Activated T-helper 2 cell treated with anti-CD3 and anti-CD28 coated beads, Interferon-gamma antibody, Interleukin-2, Interleukin-4, amounts not matched to agents 10 μg/mL and 5 μg/mL and 100 μg/mL, durations not matched to agents 14 hours and 24 hours and 36 hours (primary cell): Measurements from ENCODE around the gene MANEAL. TPM values are rescaled to one million over a fixed set of nuclear protein-coding genes. Genes with fewer than 3 reads are reported as not detected.

Experiments
- DNase-seq: peaks from one replicate; pipeline ENCODE4 v3.0.0; 2021; ENCODE audit warnings: low spot score
- H3K27ac Mint-ChIP-seq: one replicate; pipeline ENCODE4 v1.8.0; 2021; ENCODE audit warnings: mixed read lengths
- H3K27me3 Mint-ChIP-seq: one replicate; pipeline ENCODE4 v1.8.0; 2021; ENCODE audit warnings: low read depth, mixed read lengths
- H3K36me3 Mint-ChIP-seq: one replicate; pipeline ENCODE4 v1.8.0; 2021; ENCODE audit warnings: low read depth, mixed read lengths
- H3K4me1 Mint-ChIP-seq: one replicate; pipeline ENCODE4 v1.8.0; 2021; ENCODE audit warnings: low read depth, mixed read lengths
- H3K4me3 Mint-ChIP-seq: one replicate; pipeline ENCODE4 v1.8.0; 2021; ENCODE audit warnings: low read depth, mild to moderate bottlenecking, moderate library complexity, mixed read lengths
- H3K9me3 Mint-ChIP-seq: one replicate; pipeline ENCODE4 v1.8.0; 2021; ENCODE audit warnings: mixed read lengths
- intact Hi-C: fragments of 100-400 bp; cut with micrococcal nuclease; formaldehyde crosslinking; loops from one replicate; pipeline ENCODE4 v1.15.1; 2023
- total RNA-seq: library from RNA; stranded (reverse); gene quantifications from 2 replicates; pipeline ENCODE4 v1.2.3, GENCODE V29; 2022

Gene MANEAL, protein sequence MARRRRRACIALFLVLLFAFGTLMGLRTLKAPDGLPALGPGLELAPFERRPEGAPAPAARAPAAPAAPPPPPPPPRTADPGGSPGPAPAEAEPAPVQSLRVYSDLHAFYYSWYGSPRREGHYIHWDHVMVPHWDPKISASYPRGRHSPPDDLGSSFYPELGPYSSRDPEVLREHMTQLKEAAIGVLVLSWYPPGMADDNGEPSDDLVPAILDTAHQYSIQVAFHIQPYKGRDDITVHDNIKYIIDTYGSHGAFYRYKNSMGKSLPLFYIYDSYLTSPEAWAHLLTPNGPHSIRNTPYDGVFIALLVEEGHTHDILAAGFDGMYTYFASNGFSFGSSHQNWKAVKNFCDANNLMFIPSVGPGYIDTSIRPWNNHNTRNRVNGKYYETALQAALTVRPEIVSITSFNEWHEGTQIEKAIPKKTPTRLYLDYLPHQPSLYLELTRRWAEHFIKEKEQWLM
- total RNA-seq, result 0.94 and 1.1 TPM in 2 replicates

GRCh38 chr1:37793773-37794371 lies at the start of gene MANEAL:
TSS of gene MANEAL (plus strand) at chr1:37793847. CDS start at chr1:37794183, 336 bp downstream.
- Mint-ChIP-seq H3K9me3 (no peaks in the 10 kb centered on the region), H3K36me3 (peaks cover 2% of the 10 kb centered on the region), H3K27me3 (peaks cover 37% of the 10 kb centered on the region), H3K27ac (no peak within 1 kb of the TSS), H3K4me1 (peaks cover 10% of the 10 kb centered on the region), H3K4me3 (peak within 1 kb of the TSS; percentile 60)
- intact Hi-C loops, result loop anchor here (2.0 kb wide), 1 partner anchor 59 kb away; no protein-coding TSS in a partner anchor
- DNase-seq, result peak; percentile 15

GRCh38 chr1:37746806-37747205 lies 46.8 kb upstream of the MANEAL start:
- Mint-ChIP-seq H3K4me1 (no peaks in the 10 kb centered on the region), H3K27me3 (peaks cover 12% of the 10 kb centered on the region), H3K36me3 (no peaks in the 10 kb centered on the region), H3K4me3 (no peak overlapping the region), H3K9me3 (peaks cover 4% of the 10 kb centered on the region), H3K27ac (no peak overlapping the region)
- DNase-seq, result no peak
- intact Hi-C loops, result no loop called here

DNA sequence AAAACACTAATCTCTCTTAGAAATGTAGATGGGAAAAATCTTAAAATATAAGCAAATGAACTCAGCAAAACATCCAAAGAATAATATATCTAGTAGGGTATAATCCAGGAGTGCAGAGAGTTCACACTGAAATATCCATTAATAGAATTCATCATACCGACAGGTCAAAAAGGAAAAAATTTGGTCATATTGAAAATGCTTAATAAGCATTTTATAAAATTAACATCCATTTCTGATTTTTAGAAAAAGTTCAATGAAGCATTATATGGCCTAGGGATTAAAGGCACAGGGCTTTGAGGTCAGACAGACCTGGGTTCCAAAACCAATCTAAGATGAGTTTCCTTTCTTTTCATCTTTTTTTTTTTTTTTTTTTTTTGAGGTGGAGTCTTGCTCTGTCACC lies 45.1 kb upstream of the MANEAL start:
- H3K4me3 Mint-ChIP-seq, result no peak overlapping the region
- no peak for DNase-seq
- peaks cover 4% of the 10 kb centered on the region for H3K9me3 Mint-ChIP-seq
- H3K27me3 Mint-ChIP-seq, result peaks cover 22% of the 10 kb centered on the region
- H3K4me1 Mint-ChIP-seq, result peaks cover 3% of the 10 kb centered on the region
- intact Hi-C loops, result no loop called here
- H3K27ac Mint-ChIP-seq, result no peak overlapping the region
- no peaks in the 10 kb centered on the region for H3K36me3 Mint-ChIP-seq

DNA sequence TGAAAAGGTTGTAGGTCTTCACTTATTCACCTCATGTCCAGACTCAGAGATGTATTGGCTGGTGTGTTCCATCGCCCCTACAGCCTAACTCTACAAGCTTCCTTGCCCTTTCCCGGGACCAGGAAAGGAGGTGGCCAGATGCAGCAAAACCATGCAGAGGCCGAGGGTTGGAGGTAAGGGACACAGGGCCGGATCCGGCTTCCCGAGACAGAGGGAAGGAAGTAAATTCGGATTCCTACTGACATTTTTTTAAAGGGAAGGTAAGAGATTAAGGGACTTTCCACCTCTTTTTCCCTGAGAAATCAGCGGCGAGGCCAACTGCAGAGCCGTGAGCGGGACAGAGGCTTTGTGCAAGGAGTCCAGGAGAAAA lies 41.4 kb upstream of the MANEAL start:
- Mint-ChIP-seq H3K27ac (no peak overlapping the region), H3K36me3 (no peaks in the 10 kb centered on the region), H3K4me3 (peak overlapping the region; percentile 54), H3K27me3 (peaks cover 32% of the 10 kb centered on the region), H3K9me3 (no peaks in the 10 kb centered on the region), H3K4me1 (peaks cover 13% of the 10 kb centered on the region)
- DNase-seq, result no peak
- intact Hi-C loops, result no loop called here

- H3K4me3 Mint-ChIP-seq, result peak overlapping the region; percentile 54
- intact Hi-C loops, result no loop called here
- H3K27ac Mint-ChIP-seq, result no peak overlapping the region
- H3K36me3 Mint-ChIP-seq, result no peaks in the 10 kb centered on the region
- peaks cover 32% of the 10 kb centered on the region for H3K27me3 Mint-ChIP-seq
- no peak for DNase-seq
- no peaks in the 10 kb centered on the region for H3K9me3 Mint-ChIP-seq
- H3K4me1 Mint-ChIP-seq, result peaks cover 13% of the 10 kb centered on the region
Measured at GRCh38 chr1:37752583-37753471, 40.8 kb upstream of the MANEAL start.

GRCh38 chr1:37753473-37754321 lies 40.0 kb upstream of the MANEAL start:
- intact Hi-C loops, result no loop called here
- peaks cover 30% of the 10 kb centered on the region for H3K27me3 Mint-ChIP-seq
- H3K36me3 Mint-ChIP-seq, result no peaks in the 10 kb centered on the region
- DNase-seq, result no peak
- peaks cover 13% of the 10 kb centered on the region for H3K4me1 Mint-ChIP-seq
- H3K9me3 Mint-ChIP-seq, result no peaks in the 10 kb centered on the region
- no peak overlapping the region for H3K27ac Mint-ChIP-seq
- peak overlapping the region; percentile 28 for H3K4me3 Mint-ChIP-seq

DNA sequence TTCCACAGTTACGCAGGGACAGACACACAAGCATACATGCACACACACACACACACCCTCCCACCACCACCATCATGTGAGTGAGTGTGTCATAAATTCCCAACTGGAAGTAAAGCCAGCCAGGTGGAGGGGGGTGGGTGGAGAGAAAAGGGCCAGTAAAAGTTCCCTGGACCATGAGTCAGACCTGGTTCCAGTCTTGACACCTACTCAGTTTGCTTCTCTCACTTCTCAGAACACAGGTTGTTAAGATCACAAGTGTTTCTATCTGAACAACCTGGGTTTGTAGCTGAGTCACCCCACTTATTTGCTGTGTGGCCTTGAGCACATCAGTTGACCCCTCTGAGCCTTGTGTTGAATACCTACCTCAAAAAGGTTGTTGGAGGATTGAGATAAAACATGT lies 38.4 kb upstream of the MANEAL start:
- Mint-ChIP-seq H3K4me3 (no peak overlapping the region), H3K27me3 (peaks cover 27% of the 10 kb centered on the region), H3K27ac (no peak overlapping the region), H3K36me3 (no peaks in the 10 kb centered on the region), H3K4me1 (peaks cover 13% of the 10 kb centered on the region), H3K9me3 (no peaks in the 10 kb centered on the region)
- DNase-seq, result no peak
- intact Hi-C loops, result no loop called here

GRCh38 chr1:37755951-37756560 lies 37.6 kb upstream of the MANEAL start:
- intact Hi-C loops, result no loop called here
- no peaks in the 10 kb centered on the region for H3K9me3 Mint-ChIP-seq

DNA sequence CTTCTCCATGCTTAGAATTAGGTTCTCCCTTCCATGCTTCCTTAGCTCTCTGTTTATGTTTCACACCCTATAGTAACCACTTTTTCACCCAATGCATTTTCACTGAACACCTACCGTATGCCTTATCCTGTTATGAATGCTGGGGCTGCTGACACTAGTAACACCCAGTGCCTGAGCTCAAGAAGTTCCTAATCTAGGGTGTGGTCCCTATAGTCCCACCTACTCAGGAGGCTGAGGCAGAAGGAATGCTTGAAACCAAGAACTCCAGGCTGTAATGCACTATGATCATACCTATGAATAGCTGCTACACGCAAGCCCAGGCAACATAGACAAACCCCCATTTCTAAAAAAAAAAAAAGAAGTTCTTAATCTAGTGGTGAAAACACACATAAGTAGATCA lies 34.2 kb upstream of the MANEAL start:
- Mint-ChIP-seq H3K27me3 (peaks cover 27% of the 10 kb centered on the region), H3K4me1 (peaks cover 9% of the 10 kb centered on the region), H3K36me3 (no peaks in the 10 kb centered on the region), H3K27ac (no peak overlapping the region), H3K9me3 (no peaks in the 10 kb centered on the region), H3K4me3 (no peak overlapping the region)
- intact Hi-C loops, result no loop called here
- no peak for DNase-seq

More at GRCh38 chr1:37755951-37756560, 37.6 kb upstream of the MANEAL start:
- Mint-ChIP-seq H3K4me3 (no peak overlapping the region), H3K36me3 (no peaks in the 10 kb centered on the region), H3K4me1 (peaks cover 13% of the 10 kb centered on the region), H3K27ac (no peak overlapping the region), H3K27me3 (peaks cover 28% of the 10 kb centered on the region)
- DNase-seq, result no peak

- H3K27ac Mint-ChIP-seq, result no peak overlapping the region
- no peaks in the 10 kb centered on the region for H3K36me3 Mint-ChIP-seq
- H3K9me3 Mint-ChIP-seq, result no peaks in the 10 kb centered on the region
- H3K4me1 Mint-ChIP-seq, result peaks cover 9% of the 10 kb centered on the region
- intact Hi-C loops, result no loop called here
- DNase-seq, result no peak
- H3K27me3 Mint-ChIP-seq, result peaks cover 41% of the 10 kb centered on the region
- no peak overlapping the region for H3K4me3 Mint-ChIP-seq
Measured at GRCh38 chr1:37761416-37762095, 32.1 kb upstream of the MANEAL start.

- DNase-seq, result no peak
- no peaks in the 10 kb centered on the region for H3K36me3 Mint-ChIP-seq
- peaks cover 50% of the 10 kb centered on the region for H3K27me3 Mint-ChIP-seq
- no peak overlapping the region for H3K4me3 Mint-ChIP-seq
- no peak overlapping the region for H3K27ac Mint-ChIP-seq
- intact Hi-C loops, result no loop called here
- no peaks in the 10 kb centered on the region for H3K9me3 Mint-ChIP-seq
- peaks cover 9% of the 10 kb centered on the region for H3K4me1 Mint-ChIP-seq
Measured at GRCh38 chr1:37762516-37762915, 31.1 kb upstream of the MANEAL start.
